Mucosa of rectum (tissue), 2 donors: ENCODE measurements around the gene PTPN14.
"Not testable (repeated sequence)": the region's sequence is repeated elsewhere in the genome, so short reads cannot be mapped to it uniquely, and the experiment has no call there.

Experiments used
- H3K27ac ChIP-seq, 2 donors: one replicate each; pipeline ENCODE4 v1.7.0; 2013; ENCODE audit warnings: inconsistent platforms in 2 of 2, low read depth in 2 of 2, low read length in 2 of 2
- H3K27me3 ChIP-seq, 2 donors: one replicate each; pipeline ENCODE4 v1.7.0; 2013; ENCODE audit warnings: low read length in 2 of 2; ENCODE audit not compliant: control insufficient read depth in 2 of 2, insufficient read depth in 2 of 2
- H3K36me3 ChIP-seq, 2 donors: one replicate each; pipeline ENCODE4 v1.7.0; 2013; ENCODE audit warnings: low read length in 2 of 2; ENCODE audit not compliant: control insufficient read depth in 2 of 2, insufficient read depth in 2 of 2
- H3K4me1 ChIP-seq, 2 donors: one replicate each; pipeline ENCODE4 v1.7.0; 2013; ENCODE audit warnings: low read length in 2 of 2, mild to moderate bottlenecking in 1 of 2; ENCODE audit not compliant: control insufficient read depth in 2 of 2, insufficient read depth in 2 of 2
- H3K4me3 ChIP-seq, 2 donors: one replicate each; pipeline ENCODE4 v1.7.0; 2013; ENCODE audit warnings: low read length in 2 of 2
- H3K9ac ChIP-seq, 2 donors: one replicate each; pipeline ENCODE4 v1.7.0; 2013; ENCODE audit warnings: low read length in 2 of 2, low read depth in 1 of 2, mild to moderate bottlenecking in 1 of 2
- H3K9me3 ChIP-seq, 2 donors: one replicate each; pipeline ENCODE4 v1.7.0; 2013; ENCODE audit warnings: low read length in 2 of 2; ENCODE audit not compliant: control insufficient read depth in 2 of 2
- donor health status: healthy.
- donor health status: Normal muscosa, but diverticular disease.

The PTPN14 gene

GRCh38 chr1:214551436-214552173 is at the start of gene PTPN14:
Gene PTPN14 (minus strand): TSS chr1:214551602. CDS start chr1:214464803, 86,799 bp downstream.
- H3K4me1 ChIP-seq, result peaks cover 3 to 12% of the 10 kb centered on the region in 2 donors

DNA sequence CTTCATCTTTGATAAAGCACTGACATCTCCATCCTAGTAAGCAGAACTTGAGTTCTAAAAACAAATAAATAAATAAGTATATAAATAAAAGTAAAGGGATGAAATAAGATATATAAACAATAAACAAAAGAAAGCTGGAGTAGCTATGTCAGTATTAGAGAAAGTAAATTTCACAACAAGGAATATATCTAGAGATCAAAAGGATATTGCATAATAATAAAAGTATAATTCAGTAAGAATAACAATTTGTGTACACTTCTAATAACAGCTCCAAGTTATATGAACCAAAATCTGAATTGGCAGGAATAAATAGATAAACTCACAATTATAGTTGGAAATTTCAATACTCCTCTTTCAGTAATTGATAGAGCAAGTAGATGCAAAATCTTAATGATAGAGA is 41.8 kb upstream of the PTPN14 start:
- Histone ChIP-seq H3K27ac (no peak overlapping the region), H3K36me3 (no peaks in the 10 kb centered on the region), H3K4me3 (no peak overlapping the region), H3K27me3 (no peaks in the 10 kb centered on the region), H3K9me3 (no peaks in the 10 kb centered on the region), H3K4me1 (no peaks in the 10 kb centered on the region), H3K9ac (no peak overlapping the region)

More at GRCh38 chr1:214551436-214552173, at the start of gene PTPN14:
- Histone ChIP-seq H3K4me3 (peak within 1 kb of the TSS; percentile 82 to 83), H3K9ac (peak within 1 kb of the TSS; percentile 70 to 89), H3K36me3 (no peaks in the 10 kb centered on the region), H3K9me3 (no peaks in the 10 kb centered on the region), H3K27me3 (no peaks in the 10 kb centered on the region), H3K27ac (peak within 1 kb of the TSS; percentile 88)

GRCh38 chr1:214591918-214592317 is 40.5 kb upstream of the PTPN14 start:
- H3K9ac ChIP-seq, H3K27me3 ChIP-seq, H3K36me3 ChIP-seq, H3K4me3 ChIP-seq, H3K4me1 ChIP-seq, H3K9me3 ChIP-seq, H3K27ac ChIP-seq: not testable (repeated sequence)

DNA sequence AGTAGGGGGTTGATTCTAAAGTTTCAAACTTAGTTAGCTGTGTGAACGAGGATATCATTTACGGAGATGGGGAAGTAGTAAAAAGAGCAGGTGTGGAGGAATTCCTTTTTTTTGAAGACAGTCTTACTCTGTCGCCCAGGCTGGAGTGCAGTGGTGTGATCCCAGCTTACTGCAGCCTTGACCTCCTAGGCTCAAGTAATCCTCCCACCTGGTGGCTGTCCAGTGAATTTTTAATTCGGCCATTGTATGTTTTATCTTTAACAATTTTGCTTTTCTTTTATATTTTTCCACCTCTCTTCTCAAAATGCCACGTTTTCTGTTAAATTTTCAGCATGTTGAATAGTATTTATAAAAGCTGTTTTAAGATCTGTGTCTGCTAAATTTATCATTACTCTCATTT is 39.3 kb upstream of the PTPN14 start:
- no peak overlapping the region for H3K27ac ChIP-seq
- H3K4me3 ChIP-seq, result no peak overlapping the region
- no peaks in the 10 kb centered on the region for H3K4me1 ChIP-seq
- H3K27me3 ChIP-seq, result no peaks in the 10 kb centered on the region
- H3K9me3 ChIP-seq, result no peaks in the 10 kb centered on the region
- H3K36me3 ChIP-seq, result no peaks in the 10 kb centered on the region
- no peak overlapping the region for H3K9ac ChIP-seq

GRCh38 chr1:214588963-214589597 is 37.7 kb upstream of the PTPN14 start:
- H3K4me3 ChIP-seq, result no peak overlapping the region
- H3K9ac ChIP-seq, result no peak overlapping the region
- H3K4me1 ChIP-seq, result no peaks in the 10 kb centered on the region
- H3K36me3 ChIP-seq, result no peaks in the 10 kb centered on the region
- no peaks in the 10 kb centered on the region for H3K9me3 ChIP-seq
- no peak overlapping the region for H3K27ac ChIP-seq
- no peaks in the 10 kb centered on the region for H3K27me3 ChIP-seq

GRCh38 chr1:214587165-214587564 is 35.8 kb upstream of the PTPN14 start:
- Histone ChIP-seq H3K27ac (no peak overlapping the region), H3K9ac (no peak overlapping the region), H3K27me3 (no peaks in the 10 kb centered on the region), H3K36me3 (no peaks in the 10 kb centered on the region), H3K4me3 (no peak overlapping the region), H3K9me3 (no peaks in the 10 kb centered on the region), H3K4me1 (no peaks in the 10 kb centered on the region)

- H3K9ac ChIP-seq, result no peak overlapping the region
- no peaks in the 10 kb centered on the region for H3K9me3 ChIP-seq
- H3K4me1 ChIP-seq, result no peaks in the 10 kb centered on the region
- H3K27me3 ChIP-seq, result no peaks in the 10 kb centered on the region
- no peak overlapping the region for H3K4me3 ChIP-seq
- no peak overlapping the region for H3K27ac ChIP-seq
- no peaks in the 10 kb centered on the region for H3K36me3 ChIP-seq
These were observed 35.2 kb upstream of the PTPN14 start for GRCh38 chr1:214586621-214587020.

GRCh38 chr1:214584805-214585766 is 33.7 kb upstream of the PTPN14 start:
- H3K4me1 ChIP-seq, result no peaks in the 10 kb centered on the region
- H3K9me3 ChIP-seq, result no peaks in the 10 kb centered on the region
- no peak overlapping the region for H3K4me3 ChIP-seq
- H3K9ac ChIP-seq, result no peak overlapping the region
- no peaks in the 10 kb centered on the region for H3K27me3 ChIP-seq
- no peak overlapping the region for H3K27ac ChIP-seq
- H3K36me3 ChIP-seq, result no peaks in the 10 kb centered on the region

GRCh38 chr1:214583824-214584554 is 32.6 kb upstream of the PTPN14 start:
- H3K36me3 ChIP-seq, result no peaks in the 10 kb centered on the region
- no peaks in the 10 kb centered on the region for H3K27me3 ChIP-seq
- no peak overlapping the region for H3K4me3 ChIP-seq
- no peaks in the 10 kb centered on the region for H3K4me1 ChIP-seq
- H3K9ac ChIP-seq, result no peak overlapping the region
- no peaks in the 10 kb centered on the region for H3K9me3 ChIP-seq
- no peak overlapping the region for H3K27ac ChIP-seq
